Measurements from ENCODE around the gene NID2. TPM values are rescaled to one million over a fixed set of nuclear protein-coding genes. Genes with fewer than 3 reads are reported as not detected.

Gene NID2
- total RNA-seq, 4 donors from 2014 or later: 1.9 to 5.6 (median 4.3) TPM

GRCh38 chr14:52005625-52006024 lies 63.2 kb downstream of the NID2 start:
- in situ Hi-C loops (cut with MboI; ENCODE audit: low sequenced_read_pairs in 4 of 4): no loop called here
- Histone ChIP-seq H3K27me3 (no peaks in the 10 kb centered on the region), H3K36me3 (peaks cover 0 to 97% of the 10 kb centered on the region in 2 donors), H3K27ac (no peak overlapping the region), H3K9me3 (no peaks in the 10 kb centered on the region), H3K4me1 (no peaks in the 10 kb centered on the region), H3K4me3 (no peak overlapping the region)
- DNase-seq: no peak
- no peak for ATAC-seq
- intact Hi-C loops (cut with DNase I; ENCODE audit: low total_unique reads): no loop called here
- no peak for TF ChIP-seq POLR2A (IDR thresholded peaks at IDR 0.05)
- TF ChIP-seq CTCF (IDR thresholded peaks at IDR 0.05 in 4 of 5, conservative IDR thresholded peaks at IDR 0.05 in 1 of 5): no peak

- TF ChIP-seq CTCF (IDR thresholded peaks at IDR 0.05 in 4 of 5, conservative IDR thresholded peaks at IDR 0.05 in 1 of 5) (no peak), POLR2A (IDR thresholded peaks at IDR 0.05) (no peak)
- ATAC-seq (no peak), DNase-seq (no peak)
- no peaks in the 10 kb centered on the region for H3K27me3 ChIP-seq
- no peak overlapping the region for H3K27ac ChIP-seq
- H3K4me3 ChIP-seq: no peak overlapping the region
- peaks cover 0 to 94% of the 10 kb centered on the region in 2 donors for H3K36me3 ChIP-seq
- intact Hi-C loops (cut with DNase I; ENCODE audit: low total_unique reads) (no loop called here), in situ Hi-C loops (cut with MboI; ENCODE audit: low sequenced_read_pairs in 4 of 4) (no loop called here)
- H3K4me1 ChIP-seq: no peaks in the 10 kb centered on the region
- no peaks in the 10 kb centered on the region for H3K9me3 ChIP-seq
Measured at GRCh38 chr14:52003324-52003723, 65.5 kb downstream of the NID2 start.

GRCh38 chr14:52002542-52002941 lies 66.3 kb downstream of the NID2 start:
- Histone ChIP-seq H3K27ac (no peak overlapping the region), H3K4me3 (no peak overlapping the region), H3K27me3 (no peaks in the 10 kb centered on the region), H3K9me3 (no peaks in the 10 kb centered on the region), H3K4me1 (no peaks in the 10 kb centered on the region), H3K36me3 (peaks cover 0 to 94% of the 10 kb centered on the region in 2 donors)
- DNase-seq (no peak), ATAC-seq (no peak)
- in situ Hi-C loops (cut with MboI; ENCODE audit: low sequenced_read_pairs in 4 of 4): no loop called here
- intact Hi-C loops (cut with DNase I; ENCODE audit: low total_unique reads): no loop called here
- TF ChIP-seq POLR2A (IDR thresholded peaks at IDR 0.05) (no peak), CTCF (IDR thresholded peaks at IDR 0.05 in 4 of 5, conservative IDR thresholded peaks at IDR 0.05 in 1 of 5) (no peak)

- Histone ChIP-seq H3K9me3 (no peaks in the 10 kb centered on the region), H3K27me3 (no peaks in the 10 kb centered on the region), H3K27ac (no peak overlapping the region), H3K36me3 (peaks cover 3 to 81% of the 10 kb centered on the region in 2 donors), H3K4me1 (peaks cover 0 to 4% of the 10 kb centered on the region in 2 donors), H3K4me3 (no peak overlapping the region)
- TF ChIP-seq POLR2A (IDR thresholded peaks at IDR 0.05): no peak
- no peak for TF ChIP-seq CTCF (IDR thresholded peaks at IDR 0.05 in 4 of 5, conservative IDR thresholded peaks at IDR 0.05 in 1 of 5)
- intact Hi-C loops (cut with DNase I; ENCODE audit: low total_unique reads) (no loop called here), in situ Hi-C loops (cut with MboI; ENCODE audit: low sequenced_read_pairs in 4 of 4) (no loop called here)
- DNase-seq: no peak
- no peak for ATAC-seq
Measured at GRCh38 chr14:52000696-52001095, 68.2 kb downstream of the NID2 start.

GRCh38 chr14:52000019-52000582 lies 68.8 kb downstream of the NID2 start:
- no peak for ATAC-seq
- Histone ChIP-seq H3K36me3 (peaks cover 3 to 81% of the 10 kb centered on the region in 2 donors), H3K4me3 (no peak overlapping the region), H3K4me1 (peaks cover 0 to 4% of the 10 kb centered on the region in 2 donors), H3K9me3 (no peaks in the 10 kb centered on the region), H3K27ac (no peak overlapping the region), H3K27me3 (no peaks in the 10 kb centered on the region)
- TF ChIP-seq CTCF (IDR thresholded peaks at IDR 0.05 in 4 of 5, conservative IDR thresholded peaks at IDR 0.05 in 1 of 5) (no peak), POLR2A (IDR thresholded peaks at IDR 0.05) (no peak)
- no peak for DNase-seq
- intact Hi-C loops (cut with DNase I; ENCODE audit: low total_unique reads) (no loop called here), in situ Hi-C loops (cut with MboI; ENCODE audit: low sequenced_read_pairs in 4 of 4) (no loop called here)

All from gastrocnemius medialis (tissue), 4 donors.